HL-60/S4 (cell line): Measurements from ENCODE around the gene HOXD9.

Source experiments
- in situ Hi-C: fragments of 300-500 bp; cut with MboI; formaldehyde crosslinking; loops from 2 replicates; pipeline ENCODE4 v1.14.3; 2022; ENCODE audit warnings: low sequenced_read_pairs

The HOXD9 gene

GRCh38 chr2:176122052-176122682 is 352 bp upstream of the HOXD9 start:
- in situ Hi-C loops = loop anchor here (10.0 kb wide), 1 partner anchor 1033 kb away; no protein-coding TSS in a partner anchor

DNA sequence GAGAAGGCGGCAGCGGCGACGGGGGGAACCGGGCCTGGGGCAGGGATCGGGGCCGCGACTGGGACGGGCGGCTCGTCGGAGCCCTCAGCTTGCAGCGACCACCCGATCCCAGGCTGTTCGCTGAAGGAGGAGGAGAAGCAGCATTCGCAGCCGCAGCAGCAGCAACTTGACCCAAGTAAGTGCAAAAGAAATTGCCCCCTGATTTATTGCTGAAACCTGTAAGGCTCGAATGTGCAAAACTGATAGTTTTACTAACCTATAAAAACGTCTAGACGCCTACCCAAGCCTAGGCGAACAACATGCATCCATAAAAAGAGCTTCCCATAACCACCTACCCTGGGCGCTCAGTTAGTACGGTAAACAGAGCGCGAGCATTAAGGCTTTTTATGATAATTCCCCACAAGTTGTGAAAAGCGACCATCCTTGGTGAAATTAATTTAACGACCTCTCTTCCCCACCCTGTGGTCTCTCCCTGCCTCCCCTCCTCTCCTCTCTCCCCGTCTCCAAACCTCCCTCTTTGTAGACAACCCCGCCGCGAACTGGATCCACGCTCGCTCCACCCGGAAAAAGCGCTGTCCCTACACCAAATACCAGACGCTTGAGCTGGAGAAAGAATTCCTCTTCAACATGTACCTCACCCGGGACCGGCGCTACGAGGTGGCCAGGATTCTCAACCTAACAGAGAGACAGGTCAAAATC is 1.0 kb downstream of the HOXD9 start:
- in situ Hi-C loops = loop anchor here (10.0 kb wide), 1 partner anchor 1031 kb away; no protein-coding TSS in a partner anchor

- in situ Hi-C loops = loop anchor here (10.0 kb wide), 1 partner anchor 1030 kb away; no protein-coding TSS in a partner anchor
Observed at GRCh38 chr2:176124110-176124946, 1.8 kb downstream of the HOXD9 start.

GRCh38 chr2:176124947-176125771 is 2.6 kb downstream of the HOXD9 start:
- in situ Hi-C loops = loop anchor here (10.0 to 25.0 kb wide), 4 partner anchors 337 to 1187 kb away; no protein-coding TSS in a partner anchor

GRCh38 chr2:176125772-176126054 is 3.2 kb downstream of the HOXD9 start:
- in situ Hi-C loops = loop anchor here (10.0 to 25.0 kb wide), 4 partner anchors 337 to 1187 kb away; no protein-coding TSS in a partner anchor

GRCh38 chr2:176126929-176127773 is 4.6 kb downstream of the HOXD9 start:
- in situ Hi-C loops = loop anchor here (10.0 to 25.0 kb wide), 4 partner anchors 335 to 1185 kb away; no protein-coding TSS in a partner anchor

DNA sequence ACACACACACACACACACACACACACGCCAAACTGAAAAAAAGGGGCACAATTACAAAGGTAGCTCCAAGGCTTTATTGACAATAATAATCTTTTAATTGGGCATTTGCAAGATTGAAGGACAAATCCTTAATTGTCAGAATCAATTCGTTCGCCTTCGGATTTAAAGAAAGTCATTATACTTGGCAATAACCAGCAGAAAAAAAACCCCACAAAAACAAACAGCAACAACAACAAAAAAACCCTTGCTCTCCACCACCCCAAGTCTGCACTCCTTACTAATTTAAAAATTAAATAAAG is 5.2 kb downstream of the HOXD9 start:
- in situ Hi-C loops = loop anchor here (10.0 to 25.0 kb wide), 4 partner anchors 335 to 1185 kb away; no protein-coding TSS in a partner anchor

DNA sequence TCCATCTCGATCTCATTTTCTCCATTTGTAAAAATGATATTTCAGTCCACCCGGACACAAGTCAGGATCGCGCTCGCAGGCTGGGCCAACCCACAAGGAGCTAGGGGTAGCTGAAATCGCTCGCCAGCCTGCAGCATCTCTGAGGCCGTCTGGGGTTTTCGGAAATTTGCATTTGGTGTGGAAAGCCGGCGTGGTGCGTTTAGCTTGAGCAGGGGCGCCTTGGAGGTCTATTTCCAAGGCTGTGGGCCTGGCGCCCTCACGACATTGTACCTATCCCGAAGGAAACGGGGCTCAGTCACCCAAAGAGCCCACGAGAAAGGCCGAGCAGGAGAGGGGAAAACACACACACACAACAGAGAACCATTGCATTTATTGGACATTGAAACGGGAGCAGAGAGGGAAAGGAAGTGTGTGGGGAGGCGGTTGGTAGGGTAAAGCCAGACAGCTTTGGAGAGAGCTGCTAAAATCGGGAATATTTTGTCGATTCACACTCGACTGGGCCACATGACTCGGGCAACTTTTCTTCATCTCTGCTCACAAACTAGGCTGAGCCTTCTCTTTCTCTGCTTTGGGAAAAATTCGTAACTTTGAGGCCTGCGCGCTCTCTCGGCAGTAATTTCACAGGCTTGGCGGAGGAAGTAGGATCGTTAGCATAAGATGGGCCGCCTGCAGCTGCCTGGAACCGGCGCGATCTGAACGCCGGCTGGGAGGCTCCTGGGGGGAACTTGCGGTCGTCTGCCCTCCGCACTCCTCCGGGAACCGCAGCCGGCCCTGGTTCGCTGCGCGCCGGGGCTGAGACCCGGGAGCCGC is 5.9 kb downstream of the HOXD9 start:
- in situ Hi-C loops = loop anchor here (10.0 to 25.0 kb wide), 4 partner anchors 334 to 1184 kb away; no protein-coding TSS in a partner anchor

DNA sequence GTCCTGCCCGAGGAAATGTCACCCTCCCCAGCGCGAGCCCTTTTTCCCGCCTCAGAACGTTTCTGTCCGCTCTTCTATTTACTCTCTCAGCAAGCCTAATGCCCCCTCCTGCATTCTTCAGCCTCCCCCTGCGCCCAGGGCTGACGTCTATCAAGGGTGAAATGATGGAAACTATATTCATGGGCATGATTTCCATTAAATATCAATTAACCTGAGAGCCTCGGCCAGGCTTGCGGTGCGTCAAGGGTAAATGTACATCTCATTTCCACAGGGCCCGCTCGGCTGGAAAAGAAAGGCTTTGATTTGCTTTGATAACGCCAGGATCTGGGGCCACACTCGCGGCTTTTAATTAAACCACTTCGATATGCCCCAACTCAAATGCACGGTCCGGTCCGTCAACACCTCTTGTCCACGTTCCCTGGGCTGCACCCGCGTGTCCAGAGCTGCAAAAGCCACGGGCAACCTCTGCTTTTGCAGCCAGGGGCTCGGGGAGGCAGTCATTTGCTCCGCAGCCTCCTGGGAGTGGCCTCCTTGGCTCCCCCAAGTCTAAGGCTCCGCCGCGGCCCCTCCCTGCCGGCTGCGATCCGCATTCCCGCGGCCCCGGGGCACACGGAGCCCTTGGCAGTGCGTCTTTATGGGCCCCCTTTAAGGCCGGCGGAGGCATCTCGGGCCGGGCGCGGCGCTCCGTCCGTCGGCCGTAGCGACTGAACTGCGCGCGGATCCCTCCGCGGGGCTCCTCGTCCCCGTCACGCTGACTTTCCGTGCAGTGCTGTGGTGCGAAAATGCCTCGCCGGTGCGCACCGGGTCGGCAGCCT is 6.7 kb downstream of the HOXD9 start, which contains the start of gene HOXD8:
TSS of gene HOXD8 (plus strand) at position 724 of the 815 bp plus-strand sequence. CDS start 662 bp downstream, outside the sequence.
- in situ Hi-C loops = loop anchor here (10.0 to 25.0 kb wide), 4 partner anchors 333 to 1183 kb away; no protein-coding TSS in a partner anchor

DNA sequence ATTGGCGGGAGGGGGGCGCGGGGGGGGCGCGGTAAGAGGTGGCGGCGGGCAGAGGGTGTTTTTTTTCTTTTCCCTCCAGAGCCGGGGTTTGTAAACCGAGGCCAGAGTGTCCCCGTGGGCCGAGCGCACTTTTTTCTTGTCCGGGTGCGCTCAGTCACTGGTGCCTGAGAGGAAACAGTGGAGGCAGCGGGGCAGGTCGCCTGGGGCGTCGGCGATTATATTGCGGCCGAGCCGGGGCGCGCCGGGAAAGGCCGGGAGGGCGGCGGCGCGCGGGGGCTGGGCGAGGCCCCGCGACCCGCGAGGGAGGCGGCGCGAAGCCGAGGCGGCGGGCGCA is 7.3 kb downstream of the HOXD9 start:
- in situ Hi-C loops = loop anchor here (10.0 to 25.0 kb wide), 4 partner anchors 333 to 1183 kb away; no protein-coding TSS in a partner anchor

- in situ Hi-C loops = loop anchor here (25.0 kb wide), 3 partner anchors 332 to 1182 kb away; no protein-coding TSS in a partner anchor
Observed at GRCh38 chr2:176130147-176130956, 7.8 kb downstream of the HOXD9 start.

DNA sequence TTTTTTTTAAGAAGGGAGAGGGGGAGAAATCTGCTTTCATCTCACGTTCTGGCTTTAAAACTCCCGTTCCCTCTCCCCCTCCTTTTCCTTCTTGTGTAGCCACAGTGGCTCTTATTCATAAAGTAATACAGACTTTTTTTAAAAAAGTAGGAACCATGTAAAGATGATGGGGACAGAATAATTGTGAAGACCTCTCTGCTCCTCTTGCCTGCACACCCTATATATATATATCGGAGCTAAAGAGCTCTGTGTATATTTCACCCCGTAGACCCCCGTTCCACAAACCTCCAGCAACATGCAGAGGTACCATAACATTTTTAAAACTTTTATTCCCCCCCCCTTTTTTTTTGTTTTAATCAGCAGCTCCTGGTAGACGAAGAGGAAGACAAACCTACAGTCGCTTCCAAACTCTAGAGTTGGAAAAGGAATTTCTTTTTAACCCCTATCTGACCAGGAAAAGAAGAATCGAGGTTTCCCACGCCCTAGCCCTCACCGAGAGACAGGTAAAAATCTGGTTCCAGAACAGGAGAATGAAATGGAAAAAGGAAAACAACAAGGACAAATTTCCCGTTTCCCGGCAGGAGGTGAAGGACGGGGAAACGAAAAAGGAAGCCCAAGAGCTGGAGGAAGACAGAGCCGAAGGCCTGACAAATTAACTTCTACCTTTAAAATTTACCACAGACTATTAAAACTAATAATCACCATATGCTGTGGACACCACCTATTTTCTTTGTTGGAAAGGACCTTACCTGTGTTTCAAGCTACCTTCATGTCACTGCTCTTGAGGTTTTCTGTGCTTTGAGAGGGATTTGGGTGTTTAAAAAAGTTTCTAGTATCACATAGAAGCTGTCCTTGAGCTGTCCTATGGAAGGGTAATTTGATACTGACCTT is 8.7 kb downstream of the HOXD9 start:
- in situ Hi-C loops = loop anchor here (25.0 kb wide), 3 partner anchors 331 to 1181 kb away; no protein-coding TSS in a partner anchor

- in situ Hi-C loops = loop anchor here (25.0 kb wide), 3 partner anchors 330 to 1180 kb away; no protein-coding TSS in a partner anchor
Observed at GRCh38 chr2:176131848-176132158, 9.3 kb downstream of the HOXD9 start.

DNA sequence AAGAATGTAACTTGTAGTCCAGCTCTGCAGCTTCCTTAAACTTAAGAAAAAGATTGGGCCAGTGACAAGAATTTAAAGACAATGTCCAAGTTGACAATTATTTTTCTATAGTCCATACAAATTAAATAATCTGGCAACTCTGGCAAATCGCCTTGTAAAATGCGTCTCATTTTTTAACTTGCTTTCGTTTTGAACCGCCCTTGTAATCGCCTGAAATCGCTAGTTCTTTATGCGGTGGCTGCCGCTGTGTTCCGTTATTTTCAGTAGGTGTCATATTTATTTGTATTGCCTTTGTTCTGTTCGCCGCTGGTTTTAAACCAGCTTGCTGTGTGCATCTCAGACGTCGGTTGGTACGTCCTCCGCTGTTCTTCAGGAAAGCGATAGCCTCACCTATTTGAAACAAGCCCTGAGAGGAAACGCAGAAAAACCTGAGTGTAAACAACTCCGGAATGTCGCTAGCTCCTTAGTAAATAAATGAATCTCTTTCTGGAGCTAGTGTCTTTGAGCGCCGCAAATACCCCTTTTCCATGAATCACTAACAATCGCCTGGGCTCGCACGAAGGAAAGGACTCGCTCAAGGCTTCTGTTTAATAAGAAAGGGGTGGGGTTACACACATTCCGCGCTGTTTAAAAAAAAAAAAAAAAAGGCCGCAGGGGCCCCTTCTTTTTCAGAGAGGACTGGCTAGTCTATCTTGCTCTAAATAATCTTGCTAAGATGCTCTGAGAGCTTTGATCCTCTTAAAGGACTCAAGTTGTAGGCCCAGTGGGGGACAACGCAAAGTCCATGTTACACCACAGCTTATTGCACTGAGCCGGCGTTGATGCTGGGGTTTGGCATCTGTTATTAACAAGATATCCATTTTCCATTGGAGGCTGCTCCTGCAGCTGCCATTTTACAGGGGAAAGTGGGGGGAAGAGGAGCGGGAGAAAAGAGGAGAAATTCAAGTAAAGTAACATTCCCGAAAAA is 10.0 kb downstream of the HOXD9 start:
- in situ Hi-C loops = loop anchor here (25.0 kb wide), 3 partner anchors 330 to 1180 kb away; no protein-coding TSS in a partner anchor

- in situ Hi-C loops = loop anchor here (25.0 kb wide), 3 partner anchors 329 to 1179 kb away; no protein-coding TSS in a partner anchor
Observed at GRCh38 chr2:176133389-176133788, 10.9 kb downstream of the HOXD9 start.
